Effector memory CD8-positive, alpha-beta T cell (primary cell): Measurements from ENCODE around the gene RAVER1.
"Not testable (repeated sequence)": the region's sequence is repeated elsewhere in the genome, so short reads cannot be mapped to it uniquely, and the experiment has no call there.

Experiments used
- ATAC-seq: fragments of 150-1000 bp; cut with Tn5 transposase; replicated peaks from 2 replicates; pipeline ENCODE4 v1.10.0; 2021; ENCODE audit warnings: mild to moderate bottlenecking, moderate library complexity
- DNase-seq, 3 experiments: peaks; one replicate each; pipeline ENCODE4 v3.0.0; 2021
- H3K27ac Mint-ChIP-seq, 2 donors: one replicate each; pipeline ENCODE4 v1.8.0; 2022; ENCODE audit warnings: mild to moderate bottlenecking in 2 of 2, mixed read lengths in 2 of 2, moderate library complexity in 2 of 2
- H3K27me3 Mint-ChIP-seq, 2 donors: one replicate each; pipeline ENCODE4 v1.8.0; 2022; ENCODE audit warnings: mixed read lengths in 2 of 2
- H3K36me3 Mint-ChIP-seq: one replicate; pipeline ENCODE4 v1.8.0; 2022; ENCODE audit warnings: mild to moderate bottlenecking, moderate library complexity, mixed read lengths; ENCODE audit not compliant: insufficient read depth
- H3K4me1 Mint-ChIP-seq, 2 donors: one replicate each; pipeline ENCODE4 v1.8.0; 2022; ENCODE audit warnings: low read depth in 2 of 2, mixed read lengths in 2 of 2
- H3K4me3 Mint-ChIP-seq, 2 donors: one replicate each; pipeline ENCODE4 v1.8.0; 2022; ENCODE audit warnings: mild to moderate bottlenecking in 2 of 2, mixed read lengths in 2 of 2, moderate library complexity in 2 of 2
- H3K9me3 Mint-ChIP-seq, 2 donors: one replicate each; pipeline ENCODE4 v1.8.0; 2022; ENCODE audit warnings: mixed read lengths in 2 of 2
- total RNA-seq, 9 experiments: gene quantifications; one replicate each; lab custom pipeline; 2026; lab: John Stamatoyannopoulos, UW

The RAVER1 gene, protein sequence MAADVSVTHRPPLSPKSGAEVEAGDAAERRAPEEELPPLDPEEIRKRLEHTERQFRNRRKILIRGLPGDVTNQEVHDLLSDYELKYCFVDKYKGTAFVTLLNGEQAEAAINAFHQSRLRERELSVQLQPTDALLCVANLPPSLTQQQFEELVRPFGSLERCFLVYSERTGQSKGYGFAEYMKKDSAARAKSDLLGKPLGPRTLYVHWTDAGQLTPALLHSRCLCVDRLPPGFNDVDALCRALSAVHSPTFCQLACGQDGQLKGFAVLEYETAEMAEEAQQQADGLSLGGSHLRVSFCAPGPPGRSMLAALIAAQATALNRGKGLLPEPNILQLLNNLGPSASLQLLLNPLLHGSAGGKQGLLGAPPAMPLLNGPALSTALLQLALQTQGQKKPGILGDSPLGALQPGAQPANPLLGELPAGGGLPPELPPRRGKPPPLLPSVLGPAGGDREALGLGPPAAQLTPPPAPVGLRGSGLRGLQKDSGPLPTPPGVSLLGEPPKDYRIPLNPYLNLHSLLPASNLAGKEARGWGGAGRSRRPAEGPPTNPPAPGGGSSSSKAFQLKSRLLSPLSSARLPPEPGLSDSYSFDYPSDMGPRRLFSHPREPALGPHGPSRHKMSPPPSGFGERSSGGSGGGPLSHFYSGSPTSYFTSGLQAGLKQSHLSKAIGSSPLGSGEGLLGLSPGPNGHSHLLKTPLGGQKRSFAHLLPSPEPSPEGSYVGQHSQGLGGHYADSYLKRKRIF
- total RNA-seq, result 28.2 to 56.2 (median 43.3) reads per million in 9 experiments

DNA sequence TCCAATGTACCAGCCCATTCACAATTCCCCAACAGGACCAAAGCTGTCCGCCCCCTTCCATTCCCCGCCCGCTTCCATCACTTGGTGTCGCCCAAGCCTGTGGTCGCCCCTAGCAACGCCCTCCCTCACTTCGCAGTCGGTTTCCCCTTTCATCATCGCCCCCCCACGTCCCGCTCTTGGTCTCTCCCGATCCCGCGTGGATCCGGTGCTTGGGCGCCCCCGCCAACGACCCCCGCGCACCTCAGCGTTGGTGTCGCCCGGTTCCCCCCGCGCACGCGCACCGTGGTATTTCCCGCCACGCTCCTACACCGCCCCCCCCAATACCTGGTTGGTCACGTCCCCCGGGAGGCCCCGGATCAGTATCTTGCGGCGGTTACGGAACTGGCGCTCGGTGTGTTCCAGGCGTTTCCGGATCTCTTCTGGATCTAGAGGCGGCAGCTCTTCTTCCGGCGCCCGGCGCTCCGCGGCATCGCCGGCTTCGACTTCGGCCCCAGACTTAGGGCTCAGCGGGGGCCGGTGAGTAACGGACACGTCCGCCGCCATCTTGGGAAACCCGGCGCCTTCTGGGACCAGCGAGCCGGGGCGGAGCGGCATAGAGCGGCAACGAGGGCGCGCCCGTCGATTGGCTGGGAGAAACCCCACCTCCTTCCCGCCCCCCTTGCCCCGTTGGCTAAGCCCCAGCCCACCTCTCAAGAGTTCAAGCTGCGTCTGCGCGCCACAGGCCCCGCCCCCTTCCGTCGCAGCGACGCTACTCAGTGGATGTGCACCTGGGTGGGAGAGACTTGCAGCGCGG is at the start of gene RAVER1:
RAVER1 (minus strand) TSS at position 565 of the 793 bp plus-strand sequence; CDS start at position 543, 22 bp downstream.
- Mint-ChIP-seq H3K36me3 (peaks cover 70% of the 10 kb centered on the region), H3K9me3 (no peaks in the 10 kb centered on the region), H3K4me3 (peak within 1 kb of the TSS; percentile 94 to 95), H3K27ac (peak within 1 kb of the TSS; percentile 91 to 95), H3K27me3 (no peaks in the 10 kb centered on the region), H3K4me1 (peaks cover 17 to 28% of the 10 kb centered on the region in 2 donors)
- ATAC-seq (peak; percentile 92), DNase-seq (peak; percentile 93 to 97 (median 95))

DNA sequence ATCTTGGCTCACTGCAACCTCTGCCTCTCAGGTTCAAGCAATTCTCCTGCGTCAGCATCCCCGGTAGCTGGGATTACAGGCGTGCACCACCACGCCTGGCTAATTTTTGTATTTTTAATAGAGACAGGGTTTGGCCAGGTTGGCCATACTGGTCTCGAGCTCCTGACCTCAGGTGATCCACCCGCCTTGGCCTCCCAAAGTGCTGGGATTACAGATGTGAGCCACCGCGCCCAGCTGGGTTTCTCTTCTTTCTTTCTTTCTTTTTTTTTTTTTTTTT is 49.8 kb upstream of the RAVER1 start:
- H3K27me3 Mint-ChIP-seq, ATAC-seq, DNase-seq, H3K4me3 Mint-ChIP-seq, H3K27ac Mint-ChIP-seq, H3K9me3 Mint-ChIP-seq: not testable (repeated sequence)
- H3K36me3 Mint-ChIP-seq, result peaks cover 27% of the 10 kb centered on the region
- H3K4me1 Mint-ChIP-seq, result peaks cover 13 to 16% of the 10 kb centered on the region in 2 donors

DNA sequence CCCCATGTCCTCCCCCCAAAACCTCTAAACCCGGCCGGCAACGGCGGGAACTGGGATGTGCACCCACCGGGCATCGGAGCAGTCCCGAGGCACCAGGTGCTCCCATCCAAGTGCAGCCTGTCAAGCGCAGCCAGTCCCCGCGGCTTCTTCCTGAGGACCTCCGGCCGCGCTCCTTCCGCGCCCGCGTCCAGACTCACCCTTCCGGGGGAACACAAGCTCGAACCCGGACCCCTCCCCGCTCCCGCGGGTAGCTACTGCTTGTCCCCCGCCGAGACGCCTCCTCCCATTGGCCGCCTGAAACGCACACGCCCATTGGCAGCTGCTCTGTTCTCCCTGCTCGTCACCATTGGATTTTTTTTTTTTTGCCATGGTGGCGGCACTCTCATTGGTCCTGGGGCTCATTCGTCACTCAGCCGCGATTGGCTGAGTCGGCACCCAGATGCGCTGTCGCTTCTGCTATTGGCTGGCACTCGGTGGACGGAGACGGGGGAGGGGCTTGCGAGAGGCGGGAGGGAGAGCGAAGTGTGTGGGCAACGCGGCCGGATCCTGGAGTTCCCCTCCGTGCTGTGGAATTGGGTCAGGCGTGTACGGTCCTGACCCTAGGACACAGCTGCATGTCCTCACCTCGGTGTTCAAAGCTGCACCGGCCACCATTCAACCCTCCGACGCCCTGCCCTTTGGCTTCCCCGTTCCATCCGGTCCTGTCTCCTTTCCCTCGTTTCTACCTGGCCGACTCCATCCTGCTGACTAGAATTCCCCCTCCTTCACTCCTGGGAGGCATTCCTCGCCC is 47.2 kb upstream of the RAVER1 start, which contains the start of gene TYK2:
TYK2 (minus strand) TSS at position 260 of the 790 bp plus-strand sequence. CDS start 2,166 bp downstream, outside the sequence.
- Mint-ChIP-seq H3K4me1 (peaks cover 16 to 17% of the 10 kb centered on the region in 2 donors), H3K9me3 (no peaks in the 10 kb centered on the region), H3K27ac (peak within 1 kb of the TSS; percentile 92 to 96), H3K36me3 (peaks cover 35% of the 10 kb centered on the region), H3K4me3 (peak within 1 kb of the TSS; percentile 85 to 89), H3K27me3 (no peaks in the 10 kb centered on the region)
- peak; percentile 92 for ATAC-seq
- DNase-seq, result peak; percentile 96 to 97 (median 96)

DNA sequence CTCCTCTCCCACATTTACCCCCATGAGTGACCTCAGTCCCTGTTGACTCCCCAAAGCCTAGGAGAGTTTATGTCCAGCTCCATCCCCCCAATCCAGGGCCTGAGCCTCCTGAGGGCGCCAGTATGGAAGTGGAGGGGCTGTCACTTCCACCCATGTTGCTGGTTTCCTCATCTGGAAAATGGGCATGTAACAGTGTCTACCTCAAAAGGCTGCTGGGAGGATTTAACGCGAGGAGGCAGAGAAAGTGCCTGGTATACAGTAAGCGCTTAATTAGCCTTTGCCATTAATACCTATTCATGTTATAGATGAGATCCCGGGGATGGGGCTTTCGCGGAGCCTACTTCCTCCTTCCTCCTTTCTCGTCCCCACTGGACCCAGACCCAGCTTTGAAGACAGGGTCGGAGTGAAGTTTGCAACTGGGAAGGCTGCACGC is 46.6 kb upstream of the RAVER1 start:
- DNase-seq (no peak), ATAC-seq (no peak)
- peaks cover 17 to 18% of the 10 kb centered on the region in 2 donors for H3K4me1 Mint-ChIP-seq
- peak overlapping the region; percentile 92 to 96 for H3K27ac Mint-ChIP-seq
- peak overlapping the region; percentile 85 to 89 for H3K4me3 Mint-ChIP-seq
- peaks cover 41% of the 10 kb centered on the region for H3K36me3 Mint-ChIP-seq
- no peaks in the 10 kb centered on the region for H3K9me3 Mint-ChIP-seq
- H3K27me3 Mint-ChIP-seq, result no peaks in the 10 kb centered on the region

DNA sequence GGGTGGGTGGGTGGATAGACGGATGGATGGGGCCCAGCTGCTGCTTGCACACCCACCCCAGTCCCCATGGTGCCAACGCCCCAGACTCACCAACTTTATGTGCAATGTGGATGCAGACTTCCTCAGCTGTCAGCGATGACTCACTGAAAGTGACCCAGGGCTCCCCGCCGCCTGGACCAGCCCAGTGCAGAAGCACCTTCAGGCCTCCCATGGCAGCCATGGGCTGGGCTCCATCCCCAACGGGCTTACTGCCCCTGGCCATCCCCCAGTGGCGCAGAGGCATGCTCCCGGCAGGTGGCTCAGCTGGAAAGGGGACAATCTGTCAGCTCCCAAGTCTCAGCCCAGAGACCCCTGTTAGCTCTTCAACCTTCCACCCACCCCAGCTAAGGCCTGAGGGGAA is 44.8 kb upstream of the RAVER1 start:
- H3K27ac Mint-ChIP-seq, result peak overlapping the region in 1 of 2 donors; percentile 52
- H3K4me3 Mint-ChIP-seq, result no peak overlapping the region
- no peak for DNase-seq
- H3K4me1 Mint-ChIP-seq, result peaks cover 20 to 22% of the 10 kb centered on the region in 2 donors
- peaks cover 59% of the 10 kb centered on the region for H3K36me3 Mint-ChIP-seq
- ATAC-seq, result no peak
- no peaks in the 10 kb centered on the region for H3K27me3 Mint-ChIP-seq
- H3K9me3 Mint-ChIP-seq, result no peaks in the 10 kb centered on the region

DNA sequence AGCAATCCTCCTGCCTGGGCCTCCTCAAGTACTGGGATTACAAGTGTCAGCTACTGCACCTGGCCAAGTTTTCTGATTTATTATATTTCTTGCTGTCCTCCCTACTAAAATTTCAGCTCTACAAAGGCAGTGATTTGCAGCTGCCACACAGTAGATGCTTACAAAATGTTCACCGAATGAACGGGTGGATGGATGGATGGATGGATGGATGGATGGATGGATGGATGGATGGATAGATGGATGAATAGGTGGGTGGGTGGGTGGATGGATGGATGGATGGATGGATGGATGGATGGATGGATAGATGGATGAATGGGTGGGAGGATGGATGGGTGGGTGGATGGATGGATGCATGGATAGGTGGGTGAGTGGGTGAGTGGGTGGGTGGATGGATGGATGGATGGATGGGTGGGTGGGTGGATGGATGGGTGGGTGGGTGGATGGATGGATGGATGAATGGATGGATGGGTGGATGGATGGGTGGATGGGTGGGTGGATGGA is 43.9 kb upstream of the RAVER1 start:
- H3K27me3 Mint-ChIP-seq, H3K4me3 Mint-ChIP-seq, ATAC-seq, DNase-seq, H3K9me3 Mint-ChIP-seq: not testable (repeated sequence)
- Mint-ChIP-seq H3K27ac (peak overlapping the region in 1 of 2 donors; percentile 60), H3K36me3 (peaks cover 67% of the 10 kb centered on the region), H3K4me1 (peaks cover 20 to 22% of the 10 kb centered on the region in 2 donors)

DNA sequence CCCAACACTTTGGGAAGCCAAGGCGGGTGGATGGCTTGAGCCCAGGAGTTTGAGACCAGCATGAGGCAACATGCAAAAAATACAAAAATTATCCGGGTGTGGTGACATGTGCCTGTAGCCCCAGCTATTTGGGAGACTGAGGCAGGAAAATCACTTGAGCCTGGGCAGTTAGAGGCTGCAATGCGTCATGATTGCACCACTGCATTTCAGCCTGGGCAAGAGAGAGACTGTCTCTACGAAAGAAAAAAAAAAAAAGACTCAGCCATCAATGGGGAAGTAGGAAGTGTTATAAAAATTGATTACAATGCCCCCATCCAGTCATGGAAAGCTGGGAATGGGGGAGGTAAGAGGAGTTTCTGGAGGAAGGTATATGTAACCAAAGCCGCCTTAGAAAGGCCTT is 41.6 kb upstream of the RAVER1 start:
- DNase-seq (no peak), ATAC-seq (no peak)
- H3K27ac Mint-ChIP-seq, result no peak overlapping the region
- no peaks in the 10 kb centered on the region for H3K9me3 Mint-ChIP-seq
- no peaks in the 10 kb centered on the region for H3K27me3 Mint-ChIP-seq
- H3K4me1 Mint-ChIP-seq, result peaks cover 12 to 16% of the 10 kb centered on the region in 2 donors
- H3K36me3 Mint-ChIP-seq, result peaks cover 61% of the 10 kb centered on the region
- no peak overlapping the region for H3K4me3 Mint-ChIP-seq

DNA sequence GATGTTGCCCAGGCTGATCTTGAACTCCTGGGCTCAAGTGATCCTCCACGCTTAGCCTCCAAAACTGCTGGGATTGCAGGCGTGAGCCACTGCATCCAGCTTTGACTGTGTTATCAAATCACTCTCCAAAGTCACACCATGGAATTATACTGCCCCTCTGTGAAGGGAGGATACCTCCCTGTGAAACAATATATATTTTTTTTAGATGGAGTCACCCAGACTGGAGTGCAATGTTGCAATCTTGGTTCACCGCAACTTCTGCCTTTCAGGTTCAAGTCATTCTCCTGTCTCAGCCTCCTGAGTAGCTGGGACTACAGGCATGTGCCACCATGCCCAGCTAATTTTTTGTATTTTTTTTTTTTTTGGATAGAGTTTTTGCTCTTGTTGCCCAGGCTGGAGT is 39.4 kb upstream of the RAVER1 start:
- DNase-seq (no peak), ATAC-seq (no peak)
- H3K27me3 Mint-ChIP-seq, result no peaks in the 10 kb centered on the region
- H3K4me1 Mint-ChIP-seq, result peaks cover 7 to 9% of the 10 kb centered on the region in 2 donors
- H3K9me3 Mint-ChIP-seq, result no peaks in the 10 kb centered on the region
- peak overlapping the region in 1 of 2 donors; percentile 74 for H3K27ac Mint-ChIP-seq
- H3K36me3 Mint-ChIP-seq, result peaks cover 75% of the 10 kb centered on the region
- no peak overlapping the region for H3K4me3 Mint-ChIP-seq

DNA sequence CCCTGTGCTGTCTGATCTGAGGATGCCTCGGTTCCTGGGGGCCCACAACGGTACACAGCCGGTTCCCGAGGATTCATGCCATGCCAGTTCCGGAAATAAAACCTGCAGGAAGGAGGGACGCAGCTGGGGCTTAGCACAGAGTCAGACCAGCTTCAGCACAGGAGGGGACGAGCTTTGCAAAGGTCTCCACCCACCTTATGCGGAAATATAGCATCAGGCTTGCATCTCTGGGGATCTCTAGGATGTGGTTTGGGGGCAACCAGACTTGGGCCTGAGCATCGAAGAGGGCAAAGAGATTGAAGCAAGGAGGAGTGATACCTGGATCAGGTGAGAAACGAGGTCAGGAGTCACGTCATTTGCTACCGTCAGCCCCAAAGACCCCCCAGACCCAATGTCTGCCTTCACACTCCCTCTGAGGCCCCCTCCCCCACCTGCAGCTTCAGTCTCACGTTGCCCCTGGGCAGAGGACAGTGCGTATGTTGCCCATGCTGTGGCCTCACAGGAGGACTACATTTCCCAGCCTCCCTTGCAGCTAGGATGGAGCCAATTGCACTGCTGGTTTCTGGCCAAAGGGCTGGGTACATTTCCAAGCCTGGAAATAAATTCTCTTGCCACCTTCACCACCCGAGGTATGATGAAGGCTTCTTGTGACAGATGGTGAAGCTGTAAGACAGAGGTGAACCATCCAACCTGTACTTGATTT is 34.9 kb upstream of the RAVER1 start:
- peaks cover 77% of the 10 kb centered on the region for H3K36me3 Mint-ChIP-seq
- no peak for DNase-seq
- ATAC-seq, result no peak
- H3K4me3 Mint-ChIP-seq, result no peak overlapping the region
- no peaks in the 10 kb centered on the region for H3K27me3 Mint-ChIP-seq
- H3K27ac Mint-ChIP-seq, result peak overlapping the region in 1 of 2 donors; percentile 71
- no peaks in the 10 kb centered on the region for H3K9me3 Mint-ChIP-seq
- peaks cover 0 to 3% of the 10 kb centered on the region in 2 donors for H3K4me1 Mint-ChIP-seq

DNA sequence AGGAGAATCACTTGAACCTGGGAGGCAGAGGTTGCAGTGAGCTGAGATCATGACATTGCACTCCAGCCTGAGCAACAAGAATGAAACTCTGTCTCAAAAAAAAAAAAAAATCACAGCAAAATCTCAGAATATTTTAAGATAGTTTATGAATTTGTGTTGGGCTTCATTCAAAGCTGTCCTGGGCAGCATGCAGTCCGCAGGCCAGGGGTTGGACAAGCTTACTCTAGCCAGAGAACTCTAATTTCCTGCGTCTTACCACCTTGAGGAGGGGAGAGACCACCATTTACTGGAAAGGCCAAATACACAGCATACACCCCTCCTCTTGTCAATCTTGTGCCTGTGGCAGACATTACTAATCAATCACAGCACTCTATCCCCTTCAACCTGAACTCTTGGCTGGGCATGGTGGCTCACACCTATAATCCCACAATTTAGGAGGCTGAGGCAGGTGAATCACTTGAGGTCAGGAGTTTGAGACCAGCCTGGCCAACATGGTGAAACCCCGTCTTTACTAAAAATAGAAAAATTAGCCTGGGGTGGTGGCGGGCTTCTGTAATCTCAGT is 33.7 kb upstream of the RAVER1 start:
- not testable (repeated sequence) for H3K27ac Mint-ChIP-seq, DNase-seq, H3K4me1 Mint-ChIP-seq, H3K9me3 Mint-ChIP-seq, H3K4me3 Mint-ChIP-seq, H3K27me3 Mint-ChIP-seq, ATAC-seq
- H3K36me3 Mint-ChIP-seq, result peaks cover 73% of the 10 kb centered on the region

DNA sequence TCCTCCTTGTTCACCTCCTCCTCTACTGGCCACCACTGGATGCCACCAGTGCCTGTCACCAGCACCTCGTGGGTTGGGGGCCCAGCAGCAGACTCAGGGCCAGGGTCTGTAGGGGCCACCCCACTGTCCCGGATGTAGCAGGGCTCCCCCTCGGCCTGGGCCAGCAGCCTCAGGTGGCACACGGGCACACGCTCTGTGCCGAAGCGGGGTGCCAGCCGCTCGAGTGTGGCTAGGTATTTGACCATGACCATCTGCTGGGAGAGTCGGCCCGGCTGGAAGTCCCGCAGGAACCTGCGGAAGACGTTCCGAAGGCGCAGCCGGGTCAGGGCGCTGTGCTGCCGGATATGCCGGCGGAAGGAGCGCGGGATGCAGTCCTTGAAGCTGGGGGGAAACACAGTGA is 32.2 kb upstream of the RAVER1 start:
- Mint-ChIP-seq H3K9me3 (no peaks in the 10 kb centered on the region), H3K27me3 (no peaks in the 10 kb centered on the region), H3K4me1 (peaks cover 0 to 3% of the 10 kb centered on the region in 2 donors), H3K4me3 (no peak overlapping the region), H3K36me3 (peaks cover 79% of the 10 kb centered on the region), H3K27ac (no peak overlapping the region)
- ATAC-seq (no peak), DNase-seq (no peak)

DNA sequence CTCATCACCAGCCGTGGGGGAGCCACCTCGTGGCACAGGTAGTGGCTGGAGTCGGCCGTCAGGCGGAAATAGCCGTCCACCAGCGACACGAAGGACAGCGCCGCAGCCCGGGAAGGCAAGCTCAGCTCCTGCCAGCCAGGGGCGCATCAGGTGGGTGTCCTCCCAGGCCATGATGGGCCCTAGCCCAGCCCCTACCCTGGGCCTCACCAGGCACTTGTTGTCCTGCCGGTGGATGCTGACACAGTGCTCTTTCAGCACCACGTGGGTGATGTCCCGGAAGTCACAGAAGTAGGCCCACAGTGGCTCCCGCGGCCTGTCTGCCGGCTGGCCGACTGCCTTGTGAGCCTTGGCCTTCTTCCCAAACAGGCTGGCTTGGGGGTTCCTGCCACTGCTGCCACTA is 31.3 kb upstream of the RAVER1 start:
- H3K36me3 Mint-ChIP-seq, result peaks cover 77% of the 10 kb centered on the region
- no peak overlapping the region for H3K27ac Mint-ChIP-seq
- no peaks in the 10 kb centered on the region for H3K9me3 Mint-ChIP-seq
- peaks cover 0 to 3% of the 10 kb centered on the region in 2 donors for H3K4me1 Mint-ChIP-seq
- no peak overlapping the region for H3K4me3 Mint-ChIP-seq
- no peak for DNase-seq
- no peak for ATAC-seq
- H3K27me3 Mint-ChIP-seq, result no peaks in the 10 kb centered on the region
